HG02840 (cell line): ENCODE data around the gene SIGLEC10.
"Not testable (repeated sequence)": the region's sequence is repeated elsewhere in the genome, so short reads cannot be mapped to it uniquely, and the experiment has no call there.

Experiments used
- ATAC-seq: cut with Tn5 transposase; IDR thresholded peaks from one replicate; pipeline ENCODE4 v1.9.1; 2021; ENCODE audit warnings: mild to moderate bottlenecking, moderate library complexity, moderate number of reproducible peaks; ENCODE audit not compliant: unreplicated experiment, low FRiP score

Gene SIGLEC10, protein sequence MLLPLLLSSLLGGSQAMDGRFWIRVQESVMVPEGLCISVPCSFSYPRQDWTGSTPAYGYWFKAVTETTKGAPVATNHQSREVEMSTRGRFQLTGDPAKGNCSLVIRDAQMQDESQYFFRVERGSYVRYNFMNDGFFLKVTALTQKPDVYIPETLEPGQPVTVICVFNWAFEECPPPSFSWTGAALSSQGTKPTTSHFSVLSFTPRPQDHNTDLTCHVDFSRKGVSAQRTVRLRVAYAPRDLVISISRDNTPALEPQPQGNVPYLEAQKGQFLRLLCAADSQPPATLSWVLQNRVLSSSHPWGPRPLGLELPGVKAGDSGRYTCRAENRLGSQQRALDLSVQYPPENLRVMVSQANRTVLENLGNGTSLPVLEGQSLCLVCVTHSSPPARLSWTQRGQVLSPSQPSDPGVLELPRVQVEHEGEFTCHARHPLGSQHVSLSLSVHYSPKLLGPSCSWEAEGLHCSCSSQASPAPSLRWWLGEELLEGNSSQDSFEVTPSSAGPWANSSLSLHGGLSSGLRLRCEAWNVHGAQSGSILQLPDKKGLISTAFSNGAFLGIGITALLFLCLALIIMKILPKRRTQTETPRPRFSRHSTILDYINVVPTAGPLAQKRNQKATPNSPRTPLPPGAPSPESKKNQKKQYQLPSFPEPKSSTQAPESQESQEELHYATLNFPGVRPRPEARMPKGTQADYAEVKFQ

DNA sequence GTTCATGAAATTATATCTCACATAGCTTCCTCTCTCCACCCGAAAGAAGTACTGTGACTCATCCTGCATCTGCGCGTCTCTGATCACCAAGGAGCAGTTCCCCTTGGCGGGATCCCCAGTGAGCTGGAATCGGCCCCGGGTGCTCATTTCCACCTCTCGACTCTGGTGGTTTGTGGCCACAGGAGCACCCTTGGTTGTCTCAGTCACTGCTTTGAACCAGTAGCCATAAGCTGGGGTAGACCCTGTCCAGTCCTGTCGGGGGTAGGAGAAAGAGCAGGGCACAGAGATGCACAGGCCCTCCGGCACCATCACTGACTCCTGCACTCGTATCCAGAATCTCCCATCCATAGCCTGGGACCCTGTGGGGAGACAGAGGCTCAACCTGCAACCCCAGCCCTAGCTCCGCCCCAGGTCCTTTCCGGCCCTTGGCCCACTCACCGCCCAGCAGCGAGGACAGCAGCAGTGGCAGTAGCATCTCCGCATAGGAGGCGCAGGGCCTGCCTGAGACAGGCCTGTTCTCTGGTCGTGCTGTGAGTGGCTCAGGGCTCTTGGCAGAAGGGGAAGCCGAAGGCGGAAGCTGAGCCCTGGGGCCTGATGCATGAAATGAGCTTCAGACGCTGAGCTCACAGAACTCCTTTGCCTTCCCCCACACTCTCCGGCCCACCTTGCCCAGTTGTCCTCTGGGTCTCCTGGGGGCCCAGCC, at the start of gene SIGLEC10:
SIGLEC10 (minus strand) TSS at position 536 of the 703 bp plus-strand sequence; CDS start at position 475, 61 bp downstream.
- ATAC-seq, result peak; percentile 58

DNA sequence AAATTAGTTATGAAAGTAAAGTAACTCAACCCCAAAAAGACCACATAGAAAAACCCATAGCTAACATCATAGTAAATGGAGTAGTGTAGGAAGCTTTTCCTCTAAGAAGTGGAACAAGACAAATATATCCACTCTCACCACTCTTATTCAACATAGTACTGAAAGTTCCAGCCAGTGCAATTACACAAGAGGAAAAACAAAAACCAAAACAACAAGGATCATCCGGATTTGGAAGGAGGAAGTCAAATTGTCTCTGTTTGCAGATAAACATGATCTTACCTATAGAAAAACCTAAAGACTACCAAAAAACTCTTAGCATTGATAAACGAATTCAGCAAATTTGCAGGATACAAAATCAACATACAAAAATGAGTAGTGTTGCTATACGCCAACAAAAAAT, 49.3 kb upstream of the SIGLEC10 start:
- no peak for ATAC-seq

- not testable (repeated sequence) for ATAC-seq
Observed at GRCh38 chr19:51463976-51464581, 46.6 kb upstream of the SIGLEC10 start.

- no peak for ATAC-seq
Observed at GRCh38 chr19:51462681-51463080, 45.2 kb upstream of the SIGLEC10 start.

DNA sequence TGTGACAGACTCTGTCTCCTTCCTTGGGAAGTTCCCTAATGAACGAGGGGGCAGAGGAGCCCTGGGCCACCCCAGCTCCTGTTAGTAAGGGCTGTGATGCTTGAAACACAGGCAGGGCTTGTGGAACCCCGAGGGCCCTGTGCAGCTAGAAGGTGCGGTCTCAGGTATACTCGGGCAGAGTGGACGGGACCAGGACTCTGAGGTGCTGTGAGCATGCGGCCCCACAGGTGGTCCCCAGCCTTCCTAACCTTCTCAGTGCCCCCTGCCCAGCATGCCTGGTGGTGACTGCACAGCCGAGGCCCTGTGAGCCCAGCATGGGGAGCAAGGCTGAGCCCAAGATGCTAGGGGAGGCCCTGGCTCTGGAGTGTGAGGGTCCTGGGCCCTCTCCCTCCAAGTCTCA, 44.8 kb upstream of the SIGLEC10 start:
- no peak for ATAC-seq

DNA sequence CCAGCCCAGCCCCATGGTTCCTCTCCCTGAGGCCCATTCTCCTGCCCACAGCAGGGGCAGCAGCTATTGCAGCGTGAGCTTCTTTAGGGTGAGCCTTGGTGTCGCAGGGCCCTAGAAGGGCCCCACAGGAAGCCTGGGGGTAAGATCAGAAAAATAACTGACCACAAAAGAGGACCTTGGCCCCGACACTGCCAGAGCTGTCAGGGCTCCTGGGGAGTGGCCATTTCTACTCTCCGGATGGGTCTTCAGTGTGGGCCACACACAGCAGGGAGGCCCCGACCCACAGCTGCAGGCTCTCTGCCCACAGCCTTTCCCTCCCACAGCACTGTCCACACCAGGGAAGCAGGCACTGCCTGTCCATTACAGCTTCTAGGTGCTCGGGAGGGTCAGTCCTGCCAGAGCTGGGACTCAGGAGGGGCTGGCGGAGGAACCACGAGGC, 44.3 kb upstream of the SIGLEC10 start:
- no peak for ATAC-seq

DNA sequence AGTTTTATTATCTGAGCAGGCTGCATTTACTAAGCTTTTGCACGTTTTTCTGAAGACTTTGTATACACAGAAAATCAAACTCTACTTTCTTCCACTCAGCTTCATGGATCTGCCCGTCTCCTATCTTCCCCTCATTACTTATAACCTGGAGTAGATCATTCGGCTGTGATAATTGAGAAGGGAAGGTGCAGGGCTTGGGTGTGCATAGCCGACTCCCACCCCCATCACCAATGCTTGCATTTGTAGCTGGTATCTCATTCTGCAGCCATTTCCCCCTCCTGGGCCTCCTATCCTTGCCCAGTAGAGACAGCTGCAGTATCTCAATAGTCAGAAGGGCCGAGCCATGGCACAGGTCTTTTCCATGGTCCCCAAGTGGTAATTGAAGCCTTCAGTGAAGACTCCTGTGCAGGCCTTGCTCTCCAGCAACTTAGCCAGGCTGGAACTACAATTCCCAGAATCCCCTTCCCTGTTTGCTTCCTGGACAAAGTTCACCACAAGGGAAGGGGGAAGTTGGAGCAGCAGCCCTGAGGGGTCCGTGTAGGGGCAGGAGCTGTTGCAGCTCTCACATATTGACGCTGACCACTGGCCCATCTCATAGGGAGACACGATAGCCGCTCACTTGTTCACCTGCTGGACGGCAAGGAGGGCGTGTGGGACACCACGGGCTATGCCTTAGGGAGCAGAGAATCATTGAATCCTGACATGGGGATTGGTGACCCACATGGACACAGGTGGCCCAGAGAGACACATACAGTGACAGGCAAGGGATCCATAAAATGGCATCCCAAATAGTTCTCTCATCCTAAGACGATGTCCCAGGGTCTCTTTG, 42.9 kb upstream of the SIGLEC10 start:
- ATAC-seq, result no peak

DNA sequence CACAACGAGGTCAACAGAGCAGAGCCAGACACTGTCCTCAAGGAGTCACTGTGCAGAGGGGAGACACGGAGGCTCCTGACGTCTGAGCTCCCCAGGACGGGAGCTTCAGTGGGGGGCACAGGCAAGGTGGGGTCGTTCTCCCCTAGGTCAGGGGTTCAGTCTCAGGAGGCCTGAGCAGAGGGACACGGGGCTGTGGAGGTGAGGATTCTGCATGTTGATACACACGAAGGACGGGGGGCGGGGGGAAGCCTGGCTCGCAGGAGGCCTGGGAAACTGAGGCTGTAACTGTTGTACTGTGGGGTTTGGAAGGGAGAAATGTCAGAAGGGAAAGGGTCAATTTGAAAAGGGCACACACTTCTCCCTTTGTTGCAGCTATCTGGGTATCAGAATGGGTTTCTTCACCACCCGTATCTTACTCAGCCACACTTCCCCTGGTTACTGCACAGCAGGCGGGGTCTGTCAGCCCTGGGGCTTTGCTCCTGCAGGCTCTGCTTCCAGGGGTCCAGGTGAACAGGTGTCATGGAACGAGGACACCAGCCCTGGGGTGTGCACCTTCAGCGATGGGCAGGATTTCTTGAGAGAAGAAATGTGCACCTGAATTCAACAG, 41.6 kb upstream of the SIGLEC10 start:
- no peak for ATAC-seq

GRCh38 chr19:51458051-51458645, 40.7 kb upstream of the SIGLEC10 start, which contains the start of gene SIGLEC8:
TSS of gene SIGLEC8 (minus strand) at chr19:51458454. CDS start at chr19:51458387, 67 bp downstream.
- no peak for ATAC-seq

DNA sequence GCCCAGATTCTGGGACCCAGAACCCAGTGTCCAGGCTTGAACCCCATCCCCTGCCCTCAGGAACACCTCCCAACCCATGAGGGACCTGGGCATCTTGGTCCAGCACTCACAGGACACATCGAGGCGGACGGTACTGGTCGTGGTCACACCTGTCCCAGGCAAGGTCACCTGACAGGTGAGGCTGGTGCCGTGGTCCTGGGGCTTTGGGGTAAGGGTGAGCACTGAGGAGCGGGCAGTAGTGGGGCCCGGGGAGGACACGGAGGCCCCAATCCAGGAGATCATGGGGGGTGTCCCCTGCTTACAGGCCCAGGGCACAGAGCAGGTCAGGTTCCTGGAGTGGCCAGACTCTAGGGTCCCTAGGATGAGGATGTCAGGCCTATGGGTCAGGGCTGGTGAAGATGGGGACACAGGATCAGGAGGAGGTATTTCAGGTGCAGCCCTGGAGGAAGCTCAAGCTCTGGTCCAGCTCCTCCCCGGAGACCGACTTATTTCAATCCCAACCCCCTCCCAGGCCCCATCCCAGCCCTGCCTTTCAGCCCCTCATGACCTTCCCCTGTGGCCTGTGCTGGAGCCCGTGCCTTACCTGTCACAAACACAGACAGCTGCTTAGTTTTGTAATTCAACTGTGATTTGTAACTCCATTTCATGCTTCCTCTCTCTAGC, 40.0 kb upstream of the SIGLEC10 start:
- no peak for ATAC-seq

- no peak for ATAC-seq
Observed at GRCh38 chr19:51456541-51457290, 39.3 kb upstream of the SIGLEC10 start.

GRCh38 chr19:51450730-51451307, 33.4 kb upstream of the SIGLEC10 start:
- no peak for ATAC-seq

GRCh38 chr19:51448411-51449016, 31.1 kb upstream of the SIGLEC10 start:
- no peak for ATAC-seq

DNA sequence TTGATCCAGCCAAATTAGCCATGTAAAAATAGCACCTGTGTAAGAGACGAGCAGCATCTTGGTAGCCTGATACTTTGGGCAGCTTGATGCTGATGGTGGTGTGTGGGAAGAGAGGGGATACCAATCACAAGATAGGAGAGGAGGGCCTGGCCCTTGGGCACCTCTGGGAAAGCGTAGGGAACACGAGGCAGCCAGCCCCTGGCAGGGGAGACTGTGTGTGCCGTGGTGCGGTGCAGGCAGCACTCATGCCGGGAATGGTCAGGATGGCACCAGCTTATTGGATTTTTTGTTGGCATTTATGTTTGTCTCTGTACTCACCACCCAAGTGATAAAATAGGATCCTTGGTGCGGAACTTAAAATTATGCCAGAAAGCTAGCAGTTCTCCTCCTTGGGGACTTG, 30.6 kb upstream of the SIGLEC10 start:
- ATAC-seq, result no peak

DNA sequence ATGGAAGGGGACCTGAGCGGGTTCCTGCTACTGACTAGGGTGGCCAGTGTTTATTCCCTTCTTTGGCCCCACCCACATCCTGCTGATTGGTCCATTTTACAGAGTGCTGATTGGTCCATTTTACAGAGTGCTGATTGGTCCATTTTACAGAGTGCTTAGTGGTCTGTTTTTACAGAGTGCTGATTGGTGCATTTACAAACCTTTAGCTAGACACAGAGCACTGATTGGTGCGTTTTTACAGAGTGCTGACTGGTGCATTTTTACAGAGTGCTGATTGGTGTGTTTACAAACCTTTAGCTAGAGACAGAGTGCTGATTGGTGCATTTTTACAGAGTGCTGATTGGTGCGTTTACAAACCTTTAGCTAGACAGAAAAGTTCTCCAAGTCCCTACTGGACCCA, 30.1 kb upstream of the SIGLEC10 start:
- ATAC-seq, result not testable (repeated sequence)

DNA sequence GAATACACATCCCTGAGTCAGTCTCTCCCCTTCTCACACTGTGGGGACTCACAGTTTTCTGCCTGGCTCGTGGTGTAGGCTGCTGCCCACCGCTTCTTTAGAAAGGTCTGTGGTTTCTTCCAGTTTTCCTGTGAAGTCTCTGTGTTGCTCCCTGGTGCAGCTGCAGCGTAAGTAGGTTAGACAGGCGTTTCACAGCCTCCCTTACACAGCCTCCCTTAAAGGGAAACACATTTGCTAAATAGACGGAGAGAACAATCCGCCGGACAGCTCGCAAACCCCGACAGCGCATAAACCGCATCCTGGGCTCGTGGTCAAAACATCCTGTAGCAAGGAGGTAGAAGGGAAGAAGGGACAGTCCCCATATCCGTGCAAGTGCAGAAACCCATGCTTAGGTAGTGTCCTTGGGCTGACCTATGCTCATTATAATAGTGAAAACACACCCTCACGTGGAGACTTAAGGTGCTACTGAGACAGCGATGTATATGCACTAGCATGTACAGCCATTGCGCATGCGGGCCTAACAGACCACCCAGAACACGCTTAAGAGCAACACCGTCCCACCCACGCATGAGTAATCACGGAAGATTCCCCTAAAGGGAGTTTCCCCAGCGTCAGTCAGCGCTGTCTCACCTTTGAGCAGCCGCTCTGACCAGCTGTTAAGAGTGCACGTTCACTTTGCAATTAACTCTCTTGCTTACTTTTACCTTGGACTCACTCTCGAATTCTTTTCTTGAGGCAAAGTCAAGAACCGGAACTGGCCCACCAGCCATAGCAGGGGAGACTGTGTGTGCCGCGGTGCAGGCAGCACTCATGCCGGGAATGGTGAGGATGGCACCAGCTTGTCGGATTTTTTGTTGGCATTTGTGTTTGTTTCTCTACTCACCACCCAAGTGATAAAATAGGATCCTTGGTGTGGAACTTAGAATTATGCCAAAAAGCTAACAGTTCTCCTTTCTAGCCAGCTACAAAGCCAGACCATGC, 24.3 kb upstream of the SIGLEC10 start:
- ATAC-seq, result peak; percentile 86
